Esophagus muscularis mucosa (tissue), 4 donors: ENCODE results near the gene TRIM8. TPM values are rescaled to one million over a fixed set of nuclear protein-coding genes. Genes with fewer than 3 reads are reported as not detected.

Experiments used
- DNase-seq: peaks from one replicate; pipeline ENCODE4 v3.0.0-alpha.2; 2017; ENCODE audit errors: extremely low spot score
- H3K27ac ChIP-seq, 4 donors: fragments of 200-600 bp; sonication (generic); replicated peaks in 1 of 4; 1 replicate in 3 of 4; 2 replicates in 1 of 4; pipeline ENCODE4 v1.5.1; 2016 to 2019; ENCODE audit warnings: mild to moderate bottlenecking in 1 of 4
- H3K27me3 ChIP-seq, 4 donors: fragments of 200-600 bp; sonication (generic); one replicate each; pipeline versions ENCODE4 v1.5.1 to v1.6.0; 2016 to 2019
- H3K36me3 ChIP-seq, 4 donors: fragments of 200-600 bp; sonication (generic); one replicate each; pipeline ENCODE4 v1.5.1; 2016 to 2019
- H3K4me1 ChIP-seq, 4 donors: fragments of 200-600 bp; sonication (generic); one replicate each; pipeline ENCODE4 v1.5.1; 2016 to 2019
- H3K4me3 ChIP-seq, 4 donors: fragments of 200-600 bp; sonication (generic); 1 replicate in 2 of 4; 2 replicates in 2 of 4; pipeline ENCODE4 v1.5.1; 2016 to 2019; ENCODE audit warnings: mild to moderate bottlenecking in 4 of 4, moderate library complexity in 1 of 4
- H3K9me3 ChIP-seq, 4 donors: fragments of 200-600 bp; sonication (generic); 1 replicate in 3 of 4; 2 replicates in 1 of 4; pipeline ENCODE4 v1.5.1; 2016 to 2019
- EP300 ChIP-seq: sonication (generic); formaldehyde crosslinking; IDR thresholded peaks from one replicate; pipeline ENCODE4 v1.6.1; 2017; ENCODE audit warnings: antibody characterized with exemption
- POLR2A ChIP-seq: fragments of 450-650 bp; IDR thresholded peaks from one replicate; pipeline ENCODE4 v1.6.1; 2017; ENCODE audit warnings: antibody characterized with exemption, moderate library complexity, mild to moderate bottlenecking, low read depth
- POLR2AphosphoS5 ChIP-seq, 2 donors: sonication (generic); formaldehyde crosslinking; IDR thresholded peaks; one replicate each; pipeline ENCODE4 v1.6.1; 2017; ENCODE audit warnings: antibody characterized with exemption in 2 of 2
- WGBS: methylation state at CpG from one replicate; pipeline ENCODE4 v1.1.5; 2018; 5-methylcytosine and 5-hydroxymethylcytosine counted together
- intact Hi-C: fragments of 100-400 bp; cut with DNase I; formaldehyde crosslinking; loops from one replicate; pipeline ENCODE4 v1.15.1; 2023
- total RNA-seq, 4 donors: library from RNA; depleted of rRNA; stranded (reverse); fragments of >200 nt; gene quantifications; one replicate each; pipeline versions ENCODE4 v1.1.0 to v1.2.1, GENCODE V29; 2016
- TF ChIP-seq, protein P1 (sequence below), 3 experiments: fragments of 200-600 bp in 2 of 3; fragments of 450-650 bp in 1 of 3; sonication (generic) in 2 of 3; IDR thresholded peaks; one replicate each; pipeline ENCODE4 v1.5.1; 2017 to 2019; ENCODE audit warnings: antibody characterized with exemption in 3 of 3, mild to moderate bottlenecking in 2 of 3, moderate library complexity in 1 of 3

TRIM8 gene, protein sequence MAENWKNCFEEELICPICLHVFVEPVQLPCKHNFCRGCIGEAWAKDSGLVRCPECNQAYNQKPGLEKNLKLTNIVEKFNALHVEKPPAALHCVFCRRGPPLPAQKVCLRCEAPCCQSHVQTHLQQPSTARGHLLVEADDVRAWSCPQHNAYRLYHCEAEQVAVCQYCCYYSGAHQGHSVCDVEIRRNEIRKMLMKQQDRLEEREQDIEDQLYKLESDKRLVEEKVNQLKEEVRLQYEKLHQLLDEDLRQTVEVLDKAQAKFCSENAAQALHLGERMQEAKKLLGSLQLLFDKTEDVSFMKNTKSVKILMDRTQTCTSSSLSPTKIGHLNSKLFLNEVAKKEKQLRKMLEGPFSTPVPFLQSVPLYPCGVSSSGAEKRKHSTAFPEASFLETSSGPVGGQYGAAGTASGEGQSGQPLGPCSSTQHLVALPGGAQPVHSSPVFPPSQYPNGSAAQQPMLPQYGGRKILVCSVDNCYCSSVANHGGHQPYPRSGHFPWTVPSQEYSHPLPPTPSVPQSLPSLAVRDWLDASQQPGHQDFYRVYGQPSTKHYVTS
- total RNA-seq = 100 to 1,000 TPM; 103 to 170 (median 159) TPM

DNA sequence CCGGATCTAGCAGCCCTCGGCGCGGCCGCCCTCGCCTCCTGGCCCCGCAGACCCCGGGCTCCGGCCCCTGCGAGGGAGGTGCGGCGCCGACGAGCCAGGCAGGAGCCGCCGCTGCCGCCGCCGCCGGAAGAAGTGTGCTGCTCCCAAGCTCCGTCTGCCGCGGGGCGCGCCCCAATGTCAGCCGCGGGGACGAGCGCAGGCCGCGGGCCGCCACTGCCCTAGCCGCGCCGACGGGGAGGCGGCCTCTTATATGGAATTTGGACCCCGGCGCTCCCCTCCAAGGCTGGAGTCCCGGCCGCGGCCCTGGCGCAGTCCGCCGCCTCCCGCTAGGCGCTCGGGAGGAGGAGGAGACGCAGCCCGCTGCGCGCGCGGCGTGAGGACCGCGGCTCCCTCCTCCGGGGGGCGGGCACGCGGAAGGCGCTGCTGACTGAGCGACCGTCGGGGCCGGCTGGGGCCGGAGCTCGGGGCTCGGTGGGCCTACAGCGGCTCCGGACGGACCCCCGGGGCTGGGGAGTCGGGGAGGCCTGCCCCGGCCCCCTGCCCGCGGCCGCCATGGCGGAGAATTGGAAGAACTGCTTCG is at the start of gene TRIM8:
Gene TRIM8, plus strand, starts transcription at position 414 of the 580 bp plus-strand sequence. Its CDS starts 139 bp downstream, at position 553.
- Histone ChIP-seq H3K4me1 (peaks cover 30 to 47% (median 42%) of the 10 kb centered on the region in 4 donors), H3K36me3 (peaks cover 0 to 12% (median 5%) of the 10 kb centered on the region in 4 donors), H3K27ac (peak within 1 kb of the TSS; percentile 99 to 100 (median 100)), H3K4me3 (peak within 1 kb of the TSS; percentile 76 to 97 (median 88)), H3K27me3 (no peaks in the 10 kb centered on the region), H3K9me3 (no peaks in the 10 kb centered on the region)
- DNase-seq = no peak
- intact Hi-C loops = loop anchor here (5.0 kb wide), 1 partner anchor 142 kb away; the partner anchor contains the start of genes ACTR1A and SUFU
- TF ChIP-seq POLR2A = peak; percentile 35
- no peak for TF ChIP-seq EP300
- TF ChIP-seq, protein P1, sequence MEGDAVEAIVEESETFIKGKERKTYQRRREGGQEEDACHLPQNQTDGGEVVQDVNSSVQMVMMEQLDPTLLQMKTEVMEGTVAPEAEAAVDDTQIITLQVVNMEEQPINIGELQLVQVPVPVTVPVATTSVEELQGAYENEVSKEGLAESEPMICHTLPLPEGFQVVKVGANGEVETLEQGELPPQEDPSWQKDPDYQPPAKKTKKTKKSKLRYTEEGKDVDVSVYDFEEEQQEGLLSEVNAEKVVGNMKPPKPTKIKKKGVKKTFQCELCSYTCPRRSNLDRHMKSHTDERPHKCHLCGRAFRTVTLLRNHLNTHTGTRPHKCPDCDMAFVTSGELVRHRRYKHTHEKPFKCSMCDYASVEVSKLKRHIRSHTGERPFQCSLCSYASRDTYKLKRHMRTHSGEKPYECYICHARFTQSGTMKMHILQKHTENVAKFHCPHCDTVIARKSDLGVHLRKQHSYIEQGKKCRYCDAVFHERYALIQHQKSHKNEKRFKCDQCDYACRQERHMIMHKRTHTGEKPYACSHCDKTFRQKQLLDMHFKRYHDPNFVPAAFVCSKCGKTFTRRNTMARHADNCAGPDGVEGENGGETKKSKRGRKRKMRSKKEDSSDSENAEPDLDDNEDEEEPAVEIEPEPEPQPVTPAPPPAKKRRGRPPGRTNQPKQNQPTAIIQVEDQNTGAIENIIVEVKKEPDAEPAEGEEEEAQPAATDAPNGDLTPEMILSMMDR (IDR thresholded peaks at IDR 0.05) = peak in 1 of 3 experiments; percentile 3
- no peak for TF ChIP-seq POLR2AphosphoS5 (IDR thresholded peaks at IDR 0.05)
- WGBS = no CpG with 5 or more reads among the region's 80 CpGs

DNA sequence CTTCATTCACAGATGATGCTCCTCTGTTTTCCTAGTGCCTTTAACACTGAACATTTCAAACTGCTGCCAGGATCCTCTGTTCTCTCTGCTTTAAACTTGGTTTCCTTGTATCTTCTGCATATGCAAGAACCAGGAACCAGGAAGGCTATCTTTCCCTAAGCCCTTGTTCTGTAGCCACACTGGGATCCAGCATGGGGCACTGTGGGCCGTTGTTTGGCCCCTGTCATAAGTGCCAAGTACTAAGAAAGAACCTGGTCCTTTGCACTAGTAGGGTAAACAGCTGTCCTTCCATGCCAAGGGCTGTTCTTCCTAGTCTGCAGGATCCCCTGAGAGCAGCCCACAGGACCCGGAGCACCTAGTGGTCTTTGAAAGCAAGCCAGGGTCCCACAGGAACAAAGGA is 49.0 kb upstream of the TRIM8 start:
- 42% methylated on average over 2 of the region's 2 CpGs for WGBS
- no peak overlapping the region for H3K4me3 ChIP-seq
- TF ChIP-seq EP300 = no peak
- TF ChIP-seq, protein P1 (IDR thresholded peaks at IDR 0.05) = peak in 1 of 3 experiments; percentile 5
- peaks cover 43 to 68% (median 55%) of the 10 kb centered on the region in 4 donors for H3K4me1 ChIP-seq
- no peak for DNase-seq
- H3K36me3 ChIP-seq = peaks cover 0 to 59% (median 34%) of the 10 kb centered on the region in 4 donors
- H3K27ac ChIP-seq = peak overlapping the region in 1 of 4 donors; percentile 69
- intact Hi-C loops = no loop called here
- no peaks in the 10 kb centered on the region for H3K9me3 ChIP-seq
- H3K27me3 ChIP-seq = no peaks in the 10 kb centered on the region

DNA sequence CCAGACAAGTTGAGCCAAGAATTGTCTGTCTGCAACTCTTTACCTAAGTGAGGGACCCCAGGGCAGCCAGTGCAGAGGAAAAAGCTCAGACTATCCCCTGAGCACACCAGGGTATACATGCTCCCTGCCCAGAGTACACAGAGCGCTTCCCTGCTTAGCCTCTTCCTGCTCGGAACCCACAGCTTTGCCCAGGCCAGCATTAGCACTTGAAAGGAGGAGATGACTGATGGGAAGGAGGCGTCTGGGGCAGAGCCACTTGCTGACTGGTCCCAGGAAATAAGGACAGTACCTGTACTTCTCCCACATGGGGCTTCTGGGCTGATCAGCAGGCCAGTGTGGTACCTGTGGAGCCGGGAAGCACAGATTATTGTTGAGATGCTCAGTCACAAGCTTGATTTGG is 48.4 kb upstream of the TRIM8 start:
- WGBS = 79% methylated on average over 4 of the region's 4 CpGs
- intact Hi-C loops = no loop called here
- DNase-seq = no peak

DNA sequence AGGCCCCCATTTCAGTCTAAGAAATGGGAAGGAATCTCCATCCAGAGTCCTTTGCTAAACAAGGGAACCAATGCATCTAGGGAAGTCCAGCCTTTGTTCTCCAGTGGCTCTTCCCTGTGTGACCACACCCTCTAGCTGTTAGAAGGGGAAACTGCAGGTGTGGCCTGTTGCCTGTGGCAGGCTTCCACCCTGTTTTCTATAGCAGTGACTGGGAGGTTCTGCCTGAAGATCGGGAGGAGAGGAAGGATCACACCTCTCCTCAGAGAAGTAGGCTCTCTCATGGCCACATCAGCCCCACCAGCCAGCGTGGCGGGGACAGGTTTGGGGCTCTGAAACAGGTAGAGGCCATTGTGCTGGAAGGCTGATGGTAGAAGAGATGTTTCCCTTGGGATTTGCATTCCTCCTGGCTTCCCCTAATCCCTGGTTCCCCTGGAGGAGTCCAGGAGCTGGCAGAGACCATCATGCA is 47.7 kb upstream of the TRIM8 start:
- H3K27me3 ChIP-seq = no peaks in the 10 kb centered on the region
- H3K4me1 ChIP-seq = peaks cover 54 to 80% (median 66%) of the 10 kb centered on the region in 4 donors
- intact Hi-C loops = no loop called here
- H3K36me3 ChIP-seq = peaks cover 0 to 72% (median 40%) of the 10 kb centered on the region in 4 donors
- peak overlapping the region; percentile 8 to 69 (median 38) for H3K27ac ChIP-seq
- no peaks in the 10 kb centered on the region for H3K9me3 ChIP-seq
- no peak overlapping the region for H3K4me3 ChIP-seq
- DNase-seq = no peak
- WGBS = 25% methylated on average over 1 of the region's 3 CpGs
- TF ChIP-seq, protein P1 (IDR thresholded peaks at IDR 0.05) = peak; percentile 46 to 75 (median 63)
- TF ChIP-seq EP300 = no peak
- no peak for TF ChIP-seq POLR2A

More for the DNA sequence above, 48.4 kb upstream of the TRIM8 start:
- Histone ChIP-seq H3K36me3 (peaks cover 0 to 65% (median 37%) of the 10 kb centered on the region in 4 donors), H3K27ac (peak overlapping the region in 3 of 4 donors; percentile 4 to 69 (median 10)), H3K9me3 (no peaks in the 10 kb centered on the region), H3K27me3 (no peaks in the 10 kb centered on the region), H3K4me3 (no peak overlapping the region), H3K4me1 (peaks cover 49 to 74% (median 59%) of the 10 kb centered on the region in 4 donors)
- TF ChIP-seq EP300 = no peak
- TF ChIP-seq POLR2A = no peak
- TF ChIP-seq, protein P1 (IDR thresholded peaks at IDR 0.05) = no peak
- no peak for TF ChIP-seq POLR2AphosphoS5 (IDR thresholded peaks at IDR 0.05)
